SJCRH30 (cell line): ENCODE data around the gene RWDD1. TPM values are rescaled to one million over a fixed set of nuclear protein-coding genes. Genes with fewer than 3 reads are reported as not detected.

ENCODE experiments used
- DNase-seq, 2 experiments: peaks; one replicate each; pipeline ENCODE4 v3.0.0-alpha.2; 2015 to 2020
- H3K27ac ChIP-seq: fragments of 250-450 bp; sonication (Bioruptor Pico); 2 replicates; pipeline ENCODE4 v1.5.1; 2020; ENCODE audit warnings: mild to moderate bottlenecking, moderate library complexity
- H3K27me3 ChIP-seq: fragments of 250-450 bp; sonication (Bioruptor Pico); 2 replicates; pipeline ENCODE4 v1.5.1; 2020; ENCODE audit warnings: mild to moderate bottlenecking, moderate library complexity
- H3K36me3 ChIP-seq: fragments of 250-450 bp; sonication (Bioruptor Pico); 2 replicates; pipeline ENCODE4 v1.5.1; 2020; ENCODE audit warnings: mild to moderate bottlenecking, moderate library complexity
- H3K4me1 ChIP-seq: fragments of 250-450 bp; sonication (Bioruptor Pico); 2 replicates; pipeline ENCODE4 v1.5.1; 2020; ENCODE audit warnings: mild to moderate bottlenecking, moderate library complexity
- H3K4me3 ChIP-seq: fragments of 250-450 bp; sonication (Bioruptor Pico); 2 replicates; pipeline ENCODE4 v1.5.1; 2020; ENCODE audit warnings: mild to moderate bottlenecking, moderate library complexity
- H3K9me3 ChIP-seq: fragments of 250-450 bp; sonication (Bioruptor Pico); replicated peaks from 2 replicates; pipeline ENCODE4 v1.5.1; 2020; ENCODE audit warnings: mild to moderate bottlenecking, moderate library complexity
- total RNA-seq: library from RNA; depleted of rRNA; stranded (reverse); fragments of >200 nt; shearing (Covaris generic); gene quantifications from 2 replicates; pipeline ENCODE4 v1.2.3, GENCODE V29; 2014; rRNA removed

RWDD1 gene
- total RNA-seq, 1 experiment from 2014 or later, result 57.0 TPM

DNA sequence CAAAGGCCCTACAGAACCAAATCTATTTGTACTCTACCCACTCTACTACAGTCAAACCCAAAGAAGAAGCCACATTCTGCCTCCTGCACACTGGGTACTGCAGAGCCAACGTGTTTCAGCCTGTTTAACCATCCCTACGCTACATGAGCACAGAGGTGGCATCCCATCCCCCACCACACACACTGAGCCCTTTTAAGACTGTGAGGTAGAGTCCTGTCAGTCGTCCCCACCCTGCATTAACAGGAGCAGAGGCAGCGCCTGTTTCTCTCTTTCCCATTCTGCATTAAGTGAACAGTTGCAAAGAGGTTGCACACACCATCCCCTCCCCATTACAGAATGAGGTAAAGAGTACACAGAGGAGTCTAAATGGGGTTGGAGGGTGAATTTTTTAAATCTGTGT, 39.8 kb downstream of the RWDD1 start:
- Histone ChIP-seq H3K4me1 (peaks cover 4% of the 10 kb centered on the region; the same call in 1 of the 2 replicates), H3K36me3 (no peaks in the 10 kb centered on the region), H3K27ac (no peak overlapping the region), H3K4me3 (no peak overlapping the region), H3K27me3 (no peaks in the 10 kb centered on the region), H3K9me3 (no peaks in the 10 kb centered on the region)
- DNase-seq, result no peak

DNA sequence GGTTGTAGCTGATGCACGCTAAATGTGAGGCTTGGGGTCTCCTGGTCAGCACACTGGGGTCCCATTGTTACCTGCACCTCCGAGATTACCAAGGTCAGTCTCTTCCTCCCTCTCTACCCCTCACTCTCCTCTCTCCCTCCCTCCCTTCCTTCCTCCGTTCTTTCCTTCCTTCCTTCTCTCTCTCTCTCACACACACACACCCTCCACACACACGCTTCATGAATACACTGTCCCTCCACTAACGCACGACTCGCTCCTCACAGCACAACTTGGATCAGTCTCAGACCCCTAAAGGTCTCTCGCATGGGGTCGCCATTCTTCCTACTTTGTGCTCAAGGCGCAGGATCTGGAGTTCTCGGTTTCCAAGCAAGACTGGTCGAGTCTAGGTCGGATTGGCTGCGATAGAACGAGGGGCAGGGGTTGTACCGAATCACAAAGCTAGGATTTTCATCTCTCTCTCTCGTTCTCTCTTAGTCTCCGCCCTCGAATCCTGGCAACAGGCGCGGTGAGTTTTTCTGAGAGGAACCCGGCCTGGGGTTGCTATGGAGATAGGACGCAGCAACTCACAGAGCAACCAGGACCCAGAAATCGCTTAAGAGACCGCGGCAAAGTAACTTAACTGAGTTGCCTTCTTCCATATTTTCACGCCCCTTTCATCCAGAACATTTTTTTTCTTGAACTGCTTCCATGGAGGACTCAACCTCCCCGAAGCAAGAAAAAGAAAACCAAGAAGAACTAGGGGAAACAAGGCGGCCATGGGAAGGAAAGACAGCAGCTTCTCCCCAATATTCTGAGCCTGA, 44.8 kb downstream of the RWDD1 start, which contains the start of gene RSPH4A:
Gene RSPH4A (plus strand): TSS at position 543 of the 800 bp plus-strand sequence. CDS start 145 bp downstream, at position 688.
- Histone ChIP-seq H3K4me3 (peak within 1 kb of the TSS; percentile 64), H3K27me3 (no peaks in the 10 kb centered on the region), H3K36me3 (no peaks in the 10 kb centered on the region), H3K4me1 (peaks cover 4% of the 10 kb centered on the region; the same call in 1 of the 2 replicates), H3K27ac (peak within 1 kb of the TSS; percentile 34), H3K9me3 (no peaks in the 10 kb centered on the region)
- peak; percentile 92 to 96 for DNase-seq

DNA sequence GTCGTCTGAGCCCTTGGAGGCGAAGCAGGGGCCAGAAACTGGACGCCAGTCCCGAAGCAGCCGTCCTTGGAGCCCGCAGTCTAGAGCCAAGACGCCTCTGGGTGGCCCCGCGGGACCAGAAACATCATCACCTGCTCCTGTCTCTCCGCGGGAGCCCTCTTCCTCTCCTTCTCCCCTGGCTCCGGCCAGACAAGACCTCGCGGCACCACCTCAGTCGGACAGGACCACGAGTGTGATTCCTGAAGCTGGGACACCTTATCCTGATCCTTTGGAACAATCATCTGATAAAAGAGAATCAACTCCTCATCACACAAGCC, 45.4 kb downstream of the RWDD1 start:
- peaks cover 4% of the 10 kb centered on the region; the same call in 1 of the 2 replicates for H3K4me1 ChIP-seq
- H3K27ac ChIP-seq, result no peak overlapping the region; the same call in 1 of the 2 replicates
- DNase-seq, result peak; percentile 57 to 70
- no peaks in the 10 kb centered on the region for H3K36me3 ChIP-seq
- H3K27me3 ChIP-seq, result no peaks in the 10 kb centered on the region
- no peaks in the 10 kb centered on the region for H3K9me3 ChIP-seq
- peak overlapping the region; percentile 64 for H3K4me3 ChIP-seq

DNA sequence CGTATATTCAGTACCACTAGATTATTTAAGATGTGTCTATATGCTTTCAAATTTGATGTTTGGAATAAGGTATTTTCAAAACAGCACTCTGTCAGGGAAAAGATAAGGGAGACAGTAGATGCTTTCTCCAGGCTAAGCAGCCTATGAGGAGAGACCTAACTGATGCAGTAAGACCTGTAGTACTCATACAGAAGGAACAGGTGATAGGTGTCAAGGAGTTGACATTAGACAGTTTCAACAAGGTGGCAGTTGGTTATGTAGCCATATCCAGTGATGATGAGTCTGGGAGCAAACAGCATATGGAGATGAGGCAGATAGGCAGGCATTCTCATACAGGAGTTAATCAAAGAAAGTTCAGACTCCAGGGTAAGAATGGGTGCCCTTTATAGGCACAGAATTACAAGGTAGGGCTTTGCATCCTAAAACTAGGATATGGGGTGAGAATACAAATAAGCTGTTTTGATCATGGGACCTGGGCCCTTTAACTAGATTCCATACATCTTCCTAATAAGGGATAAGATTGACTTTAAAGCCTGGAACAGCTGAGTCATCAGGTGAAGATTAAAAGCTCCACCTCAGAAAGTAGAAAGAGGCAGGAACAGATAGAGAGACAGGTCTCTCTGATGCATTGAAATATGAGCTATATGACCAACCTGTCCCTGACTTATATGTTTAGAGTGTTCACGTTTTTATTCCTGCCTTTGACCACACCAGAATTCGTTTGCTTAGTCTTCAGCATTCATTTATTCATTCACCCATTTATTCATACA, 52.9 kb downstream of the RWDD1 start:
- Histone ChIP-seq H3K4me1 (no peaks in the 10 kb centered on the region), H3K4me3 (no peak overlapping the region), H3K27me3 (no peaks in the 10 kb centered on the region), H3K27ac (no peak overlapping the region), H3K9me3 (no peaks in the 10 kb centered on the region), H3K36me3 (no peaks in the 10 kb centered on the region)
- DNase-seq, result no peak

DNA sequence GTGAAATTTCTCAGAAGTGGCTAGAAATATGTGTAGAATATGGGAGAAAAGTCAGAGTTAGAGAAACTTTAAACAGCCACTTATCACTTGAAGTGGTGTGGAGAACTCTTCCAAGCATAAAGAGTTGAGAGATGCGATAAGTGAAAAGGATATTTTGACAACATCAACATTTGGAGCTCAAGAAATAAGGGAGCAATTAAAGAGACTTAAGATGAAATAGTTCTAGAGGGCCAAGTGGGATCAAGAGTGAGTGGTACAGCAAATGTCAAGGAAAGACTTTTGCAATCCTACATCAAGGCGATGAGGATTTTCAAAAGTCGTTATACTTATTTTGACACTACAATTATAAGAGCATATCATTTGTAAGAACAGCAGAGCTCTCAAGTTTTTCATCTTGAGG, 54.6 kb downstream of the RWDD1 start:
- Histone ChIP-seq H3K27ac (no peak overlapping the region), H3K4me1 (no peaks in the 10 kb centered on the region), H3K4me3 (no peak overlapping the region), H3K36me3 (no peaks in the 10 kb centered on the region), H3K27me3 (no peaks in the 10 kb centered on the region), H3K9me3 (no peaks in the 10 kb centered on the region)
- no peak for DNase-seq

DNA sequence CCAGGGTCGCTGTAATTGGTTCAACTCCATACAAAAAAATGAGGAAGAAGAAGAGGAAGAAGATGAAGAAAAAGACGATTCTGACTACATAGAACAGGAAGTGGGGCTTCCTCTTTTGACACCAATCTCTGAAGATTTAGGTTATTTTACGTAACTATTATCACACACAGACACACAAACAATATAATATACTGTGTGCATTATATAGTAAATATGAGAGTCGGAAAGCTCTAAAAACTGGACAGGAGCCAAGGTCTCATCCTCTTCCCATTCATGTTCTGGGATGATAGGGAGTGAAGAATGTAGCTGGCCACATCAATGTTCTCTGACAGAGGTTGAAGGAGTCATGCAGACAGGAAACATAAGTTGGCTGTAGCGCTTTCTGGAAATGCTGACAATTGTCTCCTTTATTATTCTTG, 58.3 kb downstream of the RWDD1 start:
- no peak for DNase-seq
- no peaks in the 10 kb centered on the region; the same call in 1 of the 2 replicates for H3K36me3 ChIP-seq
- no peaks in the 10 kb centered on the region for H3K9me3 ChIP-seq

DNA sequence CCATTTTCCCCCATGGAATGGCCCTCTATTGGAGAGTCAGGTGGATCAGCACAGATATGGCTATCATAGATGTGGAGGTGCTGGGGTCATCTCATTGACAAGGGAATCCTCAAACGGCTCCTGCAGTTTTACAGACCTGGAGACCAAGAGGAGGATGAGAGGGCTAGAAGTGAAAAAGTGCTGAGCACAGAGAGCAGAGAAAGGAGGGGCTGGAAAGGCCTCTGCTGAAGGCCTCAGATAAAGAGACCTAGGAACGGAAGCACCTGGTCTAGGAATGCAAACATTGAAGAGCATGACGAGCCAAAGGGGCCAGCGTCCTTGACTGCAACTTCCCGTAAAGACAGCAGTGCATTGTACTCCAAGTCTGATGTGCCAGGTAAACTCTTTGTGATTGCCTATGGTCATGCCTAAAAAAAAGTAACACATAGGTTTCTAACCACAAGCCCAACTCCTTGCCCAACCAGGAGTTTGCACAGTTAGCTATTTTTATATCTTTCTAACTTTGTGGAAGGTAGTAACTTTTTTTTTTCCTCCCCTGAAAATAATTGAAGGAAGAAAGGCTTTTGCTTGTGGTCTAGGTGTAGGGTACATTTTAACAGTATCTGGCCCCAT, 60.2 kb downstream of the RWDD1 start:
- DNase-seq, result no peak
- Histone ChIP-seq H3K27me3 (no peaks in the 10 kb centered on the region), H3K9me3 (no peaks in the 10 kb centered on the region), H3K4me3 (no peak overlapping the region), H3K27ac (no peak overlapping the region), H3K36me3 (peaks cover 5% of the 10 kb centered on the region; the same call in 1 of the 2 replicates), H3K4me1 (no peaks in the 10 kb centered on the region)

More for the DNA sequence above, 58.3 kb downstream of the RWDD1 start:
- no peaks in the 10 kb centered on the region for H3K4me1 ChIP-seq
- no peak overlapping the region for H3K27ac ChIP-seq
- no peaks in the 10 kb centered on the region for H3K27me3 ChIP-seq
- H3K4me3 ChIP-seq, result no peak overlapping the region

DNA sequence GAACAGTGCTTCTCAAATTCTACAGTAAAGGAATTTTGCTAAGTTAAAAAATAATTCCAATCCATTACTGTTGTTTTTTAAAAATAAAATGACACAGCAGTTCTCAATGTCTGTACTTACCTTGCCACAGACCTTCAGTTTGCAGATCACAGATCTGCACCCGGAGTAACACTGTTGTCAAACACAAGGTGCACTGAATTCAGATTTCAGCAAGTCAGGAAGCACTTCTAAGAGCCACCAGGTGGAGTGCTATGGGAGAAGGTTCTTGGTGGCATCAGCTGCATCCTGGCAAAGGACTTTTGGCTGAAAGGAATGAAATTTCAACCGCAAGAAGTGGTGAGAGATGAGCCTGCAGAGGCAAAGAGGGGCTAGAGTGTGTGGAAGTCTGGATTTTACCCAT, 62.4 kb downstream of the RWDD1 start:
- Histone ChIP-seq H3K27ac (no peak overlapping the region), H3K9me3 (peaks cover 4% of the 10 kb centered on the region; the same call in 1 of the 2 replicates), H3K27me3 (no peaks in the 10 kb centered on the region), H3K4me3 (no peak overlapping the region), H3K36me3 (peaks cover 10% of the 10 kb centered on the region), H3K4me1 (no peaks in the 10 kb centered on the region)
- DNase-seq, result no peak

Other genes starting within 250 kb of the RWDD1 start
- gene DSE, start 200.6 kb upstream of the RWDD1 start, total RNA-seq, result 43.7 and 51.0 TPM in 2 replicates
- 0.30 TPM in 1 of 2 replicates, not detected in the other for gene CALHM6, start 110.1 kb upstream of the RWDD1 start, total RNA-seq
- 2.4 and 2.6 TPM in 2 replicates for gene CALHM5, start 59.9 kb upstream of the RWDD1 start, total RNA-seq
- gene TRAPPC3L, start 25.8 kb upstream of the RWDD1 start, total RNA-seq, result not detected in 2 replicates
- gene CALHM4, start 17.8 kb upstream of the RWDD1 start, total RNA-seq, result not detected in 2 replicates
- 1.6 and 2.1 TPM in 2 replicates for gene RSPH4A, start 45.0 kb downstream of the RWDD1 start, total RNA-seq
- 24.0 and 26.0 TPM in 2 replicates for gene ZUP1, start 97.3 kb downstream of the RWDD1 start, total RNA-seq
- 11.6 and 11.9 TPM in 2 replicates for gene KPNA5, start 109.7 kb downstream of the RWDD1 start, total RNA-seq
- gene FAM162B, start 194.2 kb downstream of the RWDD1 start, total RNA-seq, result not detected in 2 replicates